ENCODE data around the gene C2orf92.
"Not testable (repeated sequence)": the region's sequence is repeated elsewhere in the genome, so short reads cannot be mapped to it uniquely, and the experiment has no call there.

The C2orf92 gene

GRCh38 chr2:97669448-97669847, at the start of gene C2orf92:
Gene C2orf92 (plus strand): TSS chr2:97669713. CDS start chr2:97669789, 76 bp downstream.
- DNase-seq (ENCODE audit: low read depth) = no peak

GRCh38 chr2:97620492-97620891, 49.0 kb upstream of the C2orf92 start:
- not testable (repeated sequence) for DNase-seq (ENCODE audit: low read depth)

GRCh38 chr2:97622976-97623375, 46.5 kb upstream of the C2orf92 start:
- not testable (repeated sequence) for DNase-seq (ENCODE audit: low read depth)

- DNase-seq (ENCODE audit: low read depth) = not testable (repeated sequence)
Measured at GRCh38 chr2:97625354-97626048, 44.0 kb upstream of the C2orf92 start.

GRCh38 chr2:97626049-97626430, 43.5 kb upstream of the C2orf92 start:
- DNase-seq (ENCODE audit: low read depth) = not testable (repeated sequence)

GRCh38 chr2:97644023-97644717, 25.3 kb upstream of the C2orf92 start:
- no peak for DNase-seq (ENCODE audit: low read depth)

GRCh38 chr2:97645112-97645694, 24.3 kb upstream of the C2orf92 start:
- no peak for DNase-seq (ENCODE audit: low read depth)

GRCh38 chr2:97645695-97646629, 23.6 kb upstream of the C2orf92 start, which contains the start of gene COX5B:
Gene COX5B (plus strand): TSS chr2:97646062. CDS start chr2:97646087, 25 bp downstream.
- DNase-seq (ENCODE audit: low read depth) = peak; percentile 96

GRCh38 chr2:97646977-97647376, 22.5 kb upstream of the C2orf92 start:
- DNase-seq (ENCODE audit: low read depth) = no peak

GRCh38 chr2:97651114-97651513, 18.4 kb upstream of the C2orf92 start:
- DNase-seq (ENCODE audit: low read depth) = no peak

GRCh38 chr2:97653473-97653872, 16.0 kb upstream of the C2orf92 start:
- no peak for DNase-seq (ENCODE audit: low read depth)

GRCh38 chr2:97653874-97654273, 15.6 kb upstream of the C2orf92 start:
- DNase-seq (ENCODE audit: low read depth) = no peak

- DNase-seq (ENCODE audit: low read depth) = no peak
Measured at GRCh38 chr2:97654309-97654708, 15.2 kb upstream of the C2orf92 start.

- no peak for DNase-seq (ENCODE audit: low read depth)
Measured at GRCh38 chr2:97654791-97655190, 14.7 kb upstream of the C2orf92 start.

GRCh38 chr2:97656129-97656755, 13.3 kb upstream of the C2orf92 start:
- DNase-seq (ENCODE audit: low read depth) = no peak

GRCh38 chr2:97656905-97657587, 12.5 kb upstream of the C2orf92 start:
- no peak for DNase-seq (ENCODE audit: low read depth)

GRCh38 chr2:97657986-97658690, 11.4 kb upstream of the C2orf92 start:
- DNase-seq (ENCODE audit: low read depth) = no peak

- no peak for DNase-seq (ENCODE audit: low read depth)
Measured at GRCh38 chr2:97658691-97659157, 10.8 kb upstream of the C2orf92 start.

- DNase-seq (ENCODE audit: low read depth) = no peak
Measured at GRCh38 chr2:97659256-97660043, 10.1 kb upstream of the C2orf92 start.

Data from activated T-cell treated with anti-CD3 and anti-CD28 coated beads for 48 hours (primary cell).